HG02642 (cell line): ENCODE measurements around the gene CRTC3.

Experiments used
- ATAC-seq: cut with Tn5 transposase; IDR thresholded peaks from one replicate; pipeline ENCODE4 v1.9.1; 2021; ENCODE audit warnings: mild to moderate bottlenecking; ENCODE audit not compliant: unreplicated experiment, poor library complexity

The CRTC3 gene

GRCh38 chr15:90560229-90560776, 30.6 kb downstream of the CRTC3 start:
- no peak for ATAC-seq

- no peak for ATAC-seq
Observed at GRCh38 chr15:90561344-90562244, 31.9 kb downstream of the CRTC3 start.

- no peak for ATAC-seq
Observed at GRCh38 chr15:90562669-90563068, 32.9 kb downstream of the CRTC3 start.

GRCh38 chr15:90563463-90563862, 33.7 kb downstream of the CRTC3 start:
- ATAC-seq: no peak

GRCh38 chr15:90564051-90564450, 34.3 kb downstream of the CRTC3 start:
- no peak for ATAC-seq

GRCh38 chr15:90564590-90564989, 34.9 kb downstream of the CRTC3 start:
- no peak for ATAC-seq

GRCh38 chr15:90565866-90566265, 36.1 kb downstream of the CRTC3 start:
- ATAC-seq: no peak

- ATAC-seq: no peak
Observed at GRCh38 chr15:90570643-90571042, 40.9 kb downstream of the CRTC3 start.

GRCh38 chr15:90571063-90571541, 41.4 kb downstream of the CRTC3 start:
- peak; percentile 55 for ATAC-seq

- ATAC-seq: no peak
Observed at GRCh38 chr15:90572893-90573292, 43.2 kb downstream of the CRTC3 start.

GRCh38 chr15:90576711-90577389, 47.1 kb downstream of the CRTC3 start:
- ATAC-seq: no peak

GRCh38 chr15:90579213-90579612, 49.5 kb downstream of the CRTC3 start:
- no peak for ATAC-seq

- no peak for ATAC-seq
Observed at GRCh38 chr15:90580099-90580498, 50.4 kb downstream of the CRTC3 start.

- ATAC-seq: no peak
Observed at GRCh38 chr15:90580541-90580940, 50.8 kb downstream of the CRTC3 start.

- no peak for ATAC-seq
Observed at GRCh38 chr15:90580946-90581345, 51.2 kb downstream of the CRTC3 start.

GRCh38 chr15:90581771-90582352, 52.1 kb downstream of the CRTC3 start:
- ATAC-seq: no peak

GRCh38 chr15:90582553-90582952, 52.8 kb downstream of the CRTC3 start:
- no peak for ATAC-seq

- ATAC-seq: no peak
Observed at GRCh38 chr15:90583471-90584252, 53.9 kb downstream of the CRTC3 start.

- ATAC-seq: no peak
Observed at GRCh38 chr15:90584841-90585240, 55.1 kb downstream of the CRTC3 start.

GRCh38 chr15:90585863-90586262, 56.1 kb downstream of the CRTC3 start:
- no peak for ATAC-seq
